HAP-1 (cell line): ENCODE measurements around the gene VSTM2L.

Source experiments
- DNase-seq, 2 experiments: peaks; one replicate each; pipeline ENCODE4 v3.0.0-alpha.2; 2016 to 2020; ENCODE audit warnings: low spot score in 2 of 2
- H3K27me3 ChIP-seq: fragments of 250-450 bp; sonication (Bioruptor Pico); 2 replicates; pipeline ENCODE4 v1.5.1; 2020; ENCODE audit warnings: low read depth, mild to moderate bottlenecking, moderate library complexity
- H3K36me3 ChIP-seq: fragments of 250-450 bp; sonication (Bioruptor Pico); replicated peaks from 2 replicates; pipeline ENCODE4 v1.5.1; 2020; ENCODE audit warnings: mild to moderate bottlenecking
- H3K4me1 ChIP-seq: fragments of 250-450 bp; sonication (Bioruptor Pico); 2 replicates; pipeline ENCODE4 v1.5.1; 2020; ENCODE audit warnings: mild to moderate bottlenecking
- H3K4me3 ChIP-seq: fragments of 250-450 bp; sonication (Bioruptor Pico); 2 replicates; pipeline ENCODE4 v1.5.1; 2020; ENCODE audit warnings: mild to moderate bottlenecking, moderate library complexity
- H3K9me3 ChIP-seq: fragments of 250-450 bp; sonication (Bioruptor Pico); 2 replicates; pipeline ENCODE4 v1.5.1; 2020; ENCODE audit warnings: mild to moderate bottlenecking, moderate library complexity
- in situ Hi-C: fragments of 300-500 bp; cut with MboI; formaldehyde crosslinking; loops from 3 replicates; pipeline ENCODE4 v1.14.3; 2020; ENCODE audit warnings: low sequenced_read_pairs, inconsistent platforms, mixed read lengths

The VSTM2L gene

DNA sequence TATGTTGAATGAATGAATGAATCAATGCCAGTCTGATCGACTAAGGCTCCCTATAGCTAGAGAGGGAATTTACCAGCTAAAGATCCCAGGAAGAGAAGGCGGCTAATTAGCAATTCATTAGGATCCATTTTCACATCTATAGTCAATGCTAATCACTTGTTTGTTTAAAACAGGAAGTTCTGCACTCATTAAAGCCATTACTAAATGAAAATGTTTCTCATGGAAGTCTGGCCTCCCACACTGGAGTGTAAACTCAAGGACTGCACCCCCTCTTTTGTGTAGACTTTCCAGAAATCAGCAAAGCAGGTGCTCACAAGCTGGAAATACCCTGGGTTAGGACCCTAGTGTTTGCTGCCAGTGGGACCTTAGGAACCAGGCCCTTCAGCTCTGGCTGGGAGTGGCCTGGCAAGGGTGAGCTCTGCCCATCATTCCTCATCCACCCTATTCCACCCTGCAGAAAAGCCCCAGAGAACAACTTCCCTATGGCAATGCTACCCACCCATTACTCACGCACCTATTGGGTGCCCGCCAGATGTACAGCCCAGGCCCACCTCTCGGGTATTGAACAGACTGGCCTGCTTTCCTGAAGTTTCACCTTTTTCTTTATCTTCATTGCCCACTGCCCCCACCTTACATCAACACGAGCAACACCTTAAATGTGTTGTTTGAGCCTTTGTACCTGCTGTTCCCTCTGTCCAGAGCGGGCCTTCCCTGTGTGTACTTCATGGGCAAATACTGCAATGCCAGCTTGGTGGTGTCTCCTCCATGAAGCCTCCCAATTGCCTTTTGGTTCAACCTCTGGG, 69.5 kb downstream of the VSTM2L start:
- H3K9me3 ChIP-seq: no peaks in the 10 kb centered on the region
- no peak for DNase-seq
- H3K36me3 ChIP-seq: no peaks in the 10 kb centered on the region
- in situ Hi-C loops: no loop called here
- no peak overlapping the region for H3K4me3 ChIP-seq
- H3K27me3 ChIP-seq: no peaks in the 10 kb centered on the region
- no peaks in the 10 kb centered on the region; the same call in 1 of the 2 replicates for H3K4me1 ChIP-seq

DNA sequence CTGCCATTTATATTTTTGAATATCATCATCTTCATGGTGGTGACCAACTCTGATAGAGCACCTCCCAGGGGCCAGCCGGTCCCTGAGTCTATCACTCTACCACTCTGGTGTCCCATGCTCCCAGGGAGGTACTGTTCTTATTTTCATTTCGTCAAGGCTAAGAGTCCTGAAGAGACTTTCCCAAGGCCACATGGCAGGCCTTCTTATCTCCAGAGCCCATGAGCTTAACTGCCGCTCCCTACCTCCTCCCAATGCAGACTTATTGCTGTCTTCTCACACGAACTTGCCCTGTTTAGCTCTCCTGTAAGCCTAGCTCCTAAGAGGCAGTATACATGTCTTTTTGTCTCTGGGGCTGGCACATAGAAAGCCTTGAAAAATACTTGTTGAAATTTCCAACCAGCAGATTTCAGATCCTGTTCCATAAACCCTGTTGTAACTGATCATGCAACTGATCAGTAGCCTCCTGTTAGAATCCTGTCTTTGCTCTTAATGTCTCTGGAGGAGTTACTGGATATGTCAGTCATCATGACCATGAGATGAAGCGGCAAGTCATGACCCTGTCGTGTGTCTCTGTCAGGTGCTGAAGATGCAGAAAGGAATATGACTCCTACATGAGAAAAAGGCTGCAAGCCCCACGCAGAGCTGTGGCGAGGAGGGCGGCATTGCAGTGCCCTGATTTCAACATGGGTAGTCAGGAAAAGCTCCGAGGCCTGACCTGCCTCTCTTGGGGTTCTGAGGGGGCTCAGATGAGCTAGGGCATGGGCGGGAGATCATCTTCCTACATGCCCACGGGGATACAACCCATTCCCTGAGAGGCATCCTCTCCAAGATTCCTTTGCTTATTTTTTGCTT, 70.4 kb downstream of the VSTM2L start:
- Histone ChIP-seq H3K27me3 (no peaks in the 10 kb centered on the region), H3K4me3 (no peak overlapping the region), H3K4me1 (no peaks in the 10 kb centered on the region; the same call in 1 of the 2 replicates), H3K9me3 (no peaks in the 10 kb centered on the region), H3K36me3 (no peaks in the 10 kb centered on the region)
- in situ Hi-C loops: no loop called here
- no peak for DNase-seq

DNA sequence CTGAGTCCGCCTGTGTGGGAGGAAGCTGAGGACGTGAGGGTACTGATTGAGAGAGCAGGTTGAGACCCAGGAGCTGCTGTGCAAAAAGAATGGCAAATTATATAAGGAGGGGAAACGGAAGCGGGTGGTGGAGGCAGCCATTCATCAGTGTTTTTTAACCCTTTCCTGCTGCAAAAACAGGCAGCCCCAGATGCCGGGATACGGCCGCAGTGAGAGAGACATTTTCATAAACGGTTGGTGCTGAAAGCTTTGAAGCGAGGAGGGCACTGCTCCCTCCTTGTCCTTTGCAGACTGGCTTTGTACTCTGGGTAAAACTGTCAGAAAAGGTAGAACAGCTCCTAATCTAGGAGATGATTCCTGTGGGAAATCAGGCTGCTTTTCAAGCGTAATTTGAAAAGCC, 74.0 kb downstream of the VSTM2L start:
- Histone ChIP-seq H3K4me3 (no peak overlapping the region), H3K36me3 (no peaks in the 10 kb centered on the region), H3K4me1 (no peaks in the 10 kb centered on the region), H3K27me3 (no peaks in the 10 kb centered on the region), H3K9me3 (no peaks in the 10 kb centered on the region)
- DNase-seq: no peak
- in situ Hi-C loops: no loop called here

DNA sequence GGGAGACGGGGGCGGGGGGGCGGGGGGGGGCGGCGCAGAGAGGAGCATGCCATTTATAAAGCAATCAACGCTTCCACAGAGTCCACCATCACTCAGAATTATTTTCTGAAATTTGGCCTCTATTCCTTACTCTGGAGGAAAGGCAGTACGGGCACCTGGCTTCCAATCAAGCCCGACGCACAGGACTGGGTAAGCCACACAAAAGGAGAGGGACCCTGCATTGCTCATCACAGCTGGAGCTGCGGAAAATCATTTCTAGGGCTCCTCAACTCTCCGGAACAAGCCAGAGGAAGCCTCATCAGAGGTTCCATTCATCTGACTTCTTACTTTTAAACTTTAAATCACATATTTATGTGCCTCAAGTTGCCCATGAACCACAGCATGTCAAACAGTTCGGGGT, 74.4 kb downstream of the VSTM2L start:
- Histone ChIP-seq H3K4me3 (no peak overlapping the region), H3K4me1 (no peaks in the 10 kb centered on the region), H3K9me3 (no peaks in the 10 kb centered on the region), H3K36me3 (no peaks in the 10 kb centered on the region), H3K27me3 (no peaks in the 10 kb centered on the region)
- in situ Hi-C loops: no loop called here
- no peak for DNase-seq

DNA sequence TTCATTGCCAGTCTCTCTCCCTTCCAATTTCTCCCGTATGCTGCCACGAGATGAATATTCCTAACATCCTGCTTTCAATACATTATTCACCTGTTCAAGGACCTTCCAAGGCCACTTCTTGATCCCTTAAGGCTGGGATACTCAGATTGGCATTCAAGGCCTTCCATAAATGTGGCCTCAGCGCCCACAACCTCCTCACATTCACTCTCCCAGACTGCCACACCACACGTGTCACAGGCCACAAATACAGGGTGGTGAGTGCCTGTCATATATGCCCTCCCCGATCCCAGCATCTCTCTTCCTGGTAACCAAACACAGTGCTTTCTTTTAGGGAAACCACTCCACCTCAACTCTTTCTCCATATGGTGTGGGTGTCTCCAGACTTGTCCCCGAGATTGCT, 74.9 kb downstream of the VSTM2L start:
- no peaks in the 10 kb centered on the region for H3K27me3 ChIP-seq
- no peaks in the 10 kb centered on the region for H3K36me3 ChIP-seq
- DNase-seq: no peak
- in situ Hi-C loops: no loop called here
- H3K9me3 ChIP-seq: no peaks in the 10 kb centered on the region
- no peak overlapping the region for H3K4me3 ChIP-seq
- no peaks in the 10 kb centered on the region for H3K4me1 ChIP-seq

DNA sequence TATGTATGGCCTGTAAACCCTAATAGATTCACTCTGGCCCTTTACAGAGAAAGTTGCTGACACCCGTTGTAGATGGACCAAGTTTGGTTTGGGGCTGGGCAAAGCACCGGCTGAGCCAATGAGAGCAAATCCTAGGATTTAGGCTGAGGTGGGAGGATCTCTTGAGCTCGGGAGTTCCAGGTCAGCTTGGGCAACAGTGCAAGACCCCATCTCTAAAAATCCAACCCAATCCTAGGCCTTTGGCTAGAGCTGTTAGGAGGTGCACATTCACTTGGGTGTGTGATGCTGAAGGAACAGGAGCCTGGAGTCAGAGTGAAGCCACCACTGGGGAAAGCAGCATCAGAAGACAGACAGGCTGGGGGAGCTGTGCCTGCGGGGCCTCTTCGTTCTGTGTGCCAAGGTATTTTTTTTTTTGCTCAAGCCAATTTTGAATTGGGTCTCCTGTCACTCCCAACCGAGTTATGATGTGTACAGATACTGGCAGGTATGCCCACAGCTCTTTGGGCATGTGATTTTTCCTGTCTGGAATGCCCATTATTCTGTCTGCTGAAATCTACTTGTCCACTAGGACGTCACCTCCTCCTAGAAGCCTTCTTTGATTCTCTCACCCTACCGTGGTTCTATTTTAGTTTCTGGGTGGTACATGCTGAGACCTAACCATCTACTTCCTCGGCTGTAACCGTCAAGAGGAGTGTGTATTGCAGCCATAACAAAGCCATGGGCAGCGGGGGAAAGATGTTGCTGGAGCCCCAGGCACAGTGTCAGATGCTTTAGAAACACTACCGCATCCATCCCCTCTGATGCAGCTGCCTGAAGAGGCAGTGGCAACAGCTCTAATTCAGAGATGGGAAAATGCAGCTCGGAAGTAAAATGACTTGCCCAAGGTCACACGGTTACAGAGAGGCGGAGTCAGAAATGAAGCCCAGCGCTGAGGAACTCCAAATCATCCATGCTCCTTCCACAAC, 76.4 kb downstream of the VSTM2L start:
- no peak for DNase-seq
- no peaks in the 10 kb centered on the region for H3K9me3 ChIP-seq
- no peaks in the 10 kb centered on the region for H3K4me1 ChIP-seq
- H3K36me3 ChIP-seq: no peaks in the 10 kb centered on the region
- H3K4me3 ChIP-seq: no peak overlapping the region
- H3K27me3 ChIP-seq: no peaks in the 10 kb centered on the region
- in situ Hi-C loops: no loop called here

DNA sequence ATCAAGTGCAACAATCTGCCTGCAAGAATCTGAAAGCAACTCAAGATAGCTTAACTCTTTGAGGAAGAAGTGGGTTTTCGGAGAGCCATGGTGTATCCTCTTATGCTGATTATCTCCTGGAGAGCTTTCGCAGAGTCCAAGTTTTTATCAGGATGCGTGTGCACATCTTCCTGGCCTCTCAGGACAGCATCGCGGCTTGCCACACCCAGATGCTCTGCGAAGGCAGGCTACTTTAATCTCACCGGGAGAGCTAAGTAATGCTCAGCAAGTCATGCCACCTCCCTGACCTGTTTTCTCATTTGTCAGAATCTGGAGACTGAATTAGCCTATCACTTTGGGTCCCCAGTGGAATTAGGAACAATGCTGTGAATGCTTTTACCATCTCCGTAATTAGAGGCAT, 77.5 kb downstream of the VSTM2L start:
- no peaks in the 10 kb centered on the region; the same call in 1 of the 2 replicates for H3K36me3 ChIP-seq
- in situ Hi-C loops: no loop called here
- no peak overlapping the region for H3K4me3 ChIP-seq
- DNase-seq: no peak
- no peaks in the 10 kb centered on the region for H3K9me3 ChIP-seq
- H3K27me3 ChIP-seq: no peaks in the 10 kb centered on the region
- H3K4me1 ChIP-seq: no peaks in the 10 kb centered on the region

DNA sequence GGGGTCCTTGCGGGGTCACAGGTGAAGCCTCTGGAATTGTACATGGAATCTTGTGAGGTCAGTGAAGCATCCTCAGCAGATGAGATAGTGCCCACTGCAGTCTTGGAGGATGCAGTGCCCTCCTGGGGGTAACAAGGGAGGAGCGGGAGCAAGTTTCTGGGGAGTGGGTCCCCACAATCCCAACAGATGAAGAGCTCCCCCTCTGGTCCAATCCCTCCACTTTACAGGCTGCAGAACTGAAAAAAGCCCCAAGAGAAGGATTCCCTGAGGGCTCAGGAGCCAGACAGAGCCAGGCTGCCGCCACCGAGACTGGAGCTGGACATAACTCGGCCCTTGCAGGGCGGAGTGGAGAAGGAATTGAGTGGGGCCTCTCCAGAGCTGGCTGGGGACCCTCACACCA, 77.9 kb downstream of the VSTM2L start:
- Histone ChIP-seq H3K9me3 (no peaks in the 10 kb centered on the region), H3K36me3 (peaks cover 2% of the 10 kb centered on the region; the same call in 1 of the 2 replicates), H3K4me3 (no peak overlapping the region), H3K27me3 (no peaks in the 10 kb centered on the region), H3K4me1 (no peaks in the 10 kb centered on the region)
- in situ Hi-C loops: no loop called here
- no peak for DNase-seq

DNA sequence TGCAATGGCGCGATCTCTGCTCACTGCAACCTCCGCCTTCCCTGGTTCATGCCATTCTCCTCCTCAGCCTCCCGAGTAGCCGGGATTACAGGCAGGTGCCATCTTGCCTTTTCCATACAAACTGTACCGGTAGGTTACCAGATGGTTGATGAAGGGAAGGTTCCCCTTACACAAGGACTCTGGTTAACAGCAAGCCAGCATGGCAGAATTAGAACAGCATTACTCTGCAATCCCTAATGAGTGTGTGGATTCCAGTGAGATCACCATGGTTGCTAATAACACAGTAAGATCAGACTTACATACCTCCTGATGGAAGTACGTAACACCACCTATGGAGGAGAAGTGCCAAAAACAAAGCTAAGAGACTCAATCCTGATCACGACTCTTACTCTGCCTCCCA, 78.6 kb downstream of the VSTM2L start:
- H3K4me3 ChIP-seq: no peak overlapping the region
- DNase-seq: no peak
- H3K9me3 ChIP-seq: no peaks in the 10 kb centered on the region
- in situ Hi-C loops: no loop called here
- no peaks in the 10 kb centered on the region for H3K27me3 ChIP-seq
- H3K4me1 ChIP-seq: peaks cover 4% of the 10 kb centered on the region
- H3K36me3 ChIP-seq: peaks cover 9% of the 10 kb centered on the region

DNA sequence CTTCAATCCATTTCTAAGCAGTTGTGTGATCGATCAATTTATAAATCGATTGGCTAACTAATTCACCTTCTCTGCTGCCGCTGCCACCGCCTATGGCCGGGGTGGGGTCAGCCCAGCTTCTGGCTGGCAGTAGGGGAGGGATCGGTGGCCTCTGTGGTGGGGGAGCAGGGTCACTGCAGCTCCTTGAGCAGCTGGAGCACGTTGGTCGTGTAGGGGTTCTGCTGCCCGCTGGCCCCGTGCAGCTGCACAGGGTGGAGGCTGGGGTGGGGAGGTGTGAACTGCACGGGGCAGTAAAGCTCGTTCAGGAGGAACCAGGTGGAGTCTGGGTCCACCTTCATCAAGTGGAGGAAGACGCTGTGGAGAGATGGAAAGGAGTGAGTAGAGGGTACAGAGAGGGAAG, 80.4 kb downstream of the VSTM2L start:
- DNase-seq: no peak
- Histone ChIP-seq H3K27me3 (no peaks in the 10 kb centered on the region), H3K4me1 (peaks cover 15% of the 10 kb centered on the region), H3K36me3 (peaks cover 11% of the 10 kb centered on the region), H3K4me3 (no peak overlapping the region), H3K9me3 (no peaks in the 10 kb centered on the region)
- in situ Hi-C loops: no loop called here

DNA sequence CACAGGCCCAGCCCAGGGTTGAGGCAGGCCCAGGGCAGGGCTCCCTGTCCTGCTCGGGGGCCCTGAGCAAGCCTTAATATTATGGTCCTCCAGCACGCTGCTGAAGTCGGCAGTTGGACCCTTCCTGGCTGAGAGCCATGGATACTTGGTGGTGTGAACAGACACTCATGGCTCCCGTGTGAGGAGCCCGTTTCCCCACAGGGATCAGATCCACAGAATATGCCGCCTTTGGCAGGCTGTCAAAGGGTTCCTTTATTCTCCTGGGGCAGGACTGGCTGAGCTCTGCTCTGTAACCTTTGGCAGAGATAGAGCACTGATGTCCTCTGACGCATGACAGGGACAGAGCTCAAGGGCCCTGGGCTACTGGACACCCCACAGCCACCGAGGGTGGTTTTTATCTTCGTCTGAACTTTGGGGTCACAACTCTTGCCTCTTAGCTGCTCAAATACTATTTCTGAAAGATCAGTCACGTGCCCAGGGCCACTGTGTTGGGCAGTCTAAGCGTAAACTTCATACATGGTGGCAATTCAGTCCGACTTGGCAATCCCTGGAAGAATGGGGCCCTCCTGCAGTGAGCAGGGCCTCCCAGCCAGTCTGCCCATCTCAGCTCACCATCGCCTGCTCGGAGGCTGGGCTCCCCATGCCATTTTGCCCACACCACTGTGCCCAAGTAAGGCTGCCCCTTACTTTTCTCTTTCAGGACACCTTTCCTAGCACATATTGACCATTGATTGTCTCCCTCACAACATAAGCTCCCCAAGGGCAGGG, 81.3 kb downstream of the VSTM2L start:
- in situ Hi-C loops: no loop called here
- Histone ChIP-seq H3K27me3 (no peaks in the 10 kb centered on the region), H3K36me3 (peaks cover 19% of the 10 kb centered on the region), H3K4me3 (no peak overlapping the region), H3K9me3 (no peaks in the 10 kb centered on the region), H3K4me1 (peaks cover 15% of the 10 kb centered on the region)
- DNase-seq: no peak

DNA sequence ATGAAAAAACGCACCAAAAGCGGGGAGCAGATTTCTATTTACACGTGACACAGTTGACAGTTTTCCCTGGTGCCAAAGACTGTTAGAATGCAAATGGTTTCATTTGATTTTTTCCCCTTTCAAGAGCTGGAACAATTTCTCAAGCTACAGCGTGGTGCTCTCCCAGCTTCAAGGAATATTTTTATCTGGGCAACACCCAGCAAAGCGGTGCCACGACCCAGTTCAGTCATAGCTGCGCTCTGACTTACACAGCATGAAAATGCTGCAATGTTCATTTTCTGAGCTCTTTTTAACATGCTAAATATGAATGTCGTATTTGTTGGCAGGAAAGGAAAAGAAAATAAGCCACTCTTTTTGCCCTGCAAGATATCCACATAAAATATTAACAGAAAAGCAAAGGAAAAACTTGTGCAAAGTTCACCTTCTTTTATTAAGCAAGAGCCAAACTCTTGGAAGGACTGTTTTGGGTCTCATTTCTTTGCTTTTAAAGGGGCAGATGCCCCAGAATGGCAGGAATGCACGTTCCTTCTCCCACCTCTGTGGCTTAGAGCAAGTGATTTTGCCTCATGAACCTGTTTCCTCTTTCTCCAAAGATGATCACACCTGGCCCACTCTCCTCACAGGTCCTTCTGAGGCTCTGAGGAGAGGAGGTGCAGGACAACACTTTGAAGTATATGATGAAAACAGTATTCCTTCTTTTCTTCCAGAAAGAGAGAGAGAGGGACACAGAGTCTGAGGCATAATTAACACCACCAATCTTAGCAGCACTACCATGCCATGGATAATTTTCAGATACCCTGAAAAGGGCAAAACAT, 83.3 kb downstream of the VSTM2L start:
- no peak overlapping the region for H3K4me3 ChIP-seq
- H3K4me1 ChIP-seq: peaks cover 15% of the 10 kb centered on the region
- H3K36me3 ChIP-seq: peaks cover 32% of the 10 kb centered on the region
- DNase-seq: no peak
- in situ Hi-C loops: no loop called here
- no peaks in the 10 kb centered on the region for H3K27me3 ChIP-seq
- H3K9me3 ChIP-seq: no peaks in the 10 kb centered on the region
